SU-DHL-6 (cell line): ENCODE results near the gene KCTD1.

Experiments
- H2AFZ ChIP-seq: fragments of 200-600 bp; sonication (generic); 2 replicates; pipeline ENCODE4 v1.6.1; 2014; ENCODE audit warnings: low read depth, mild to moderate bottlenecking, moderate library complexity, mixed read lengths, antibody characterized with exemption, low read length; ENCODE audit not compliant: severe bottlenecking
- H3F3A ChIP-seq: fragments of 200-600 bp; shearing (Covaris generic); 2 replicates; pipeline ENCODE4 v1.6.0; 2016; ENCODE audit warnings: antibody characterized with exemption, mild to moderate bottlenecking; ENCODE audit not compliant: insufficient read depth
- H3K27ac ChIP-seq: fragments of 200-600 bp; sonication (generic); 2 replicates; pipeline ENCODE4 v1.5.1; 2016; ENCODE audit warnings: low read depth, mild to moderate bottlenecking, low read length, moderate library complexity, mixed read lengths
- H3K27me3 ChIP-seq: fragments of 200-600 bp; sonication (generic), shearing (Covaris generic); 2 replicates; pipeline ENCODE4 v1.6.0; 2014; ENCODE audit warnings: mild to moderate bottlenecking, low read length
- H3K36me3 ChIP-seq: fragments of 200-600 bp; sonication (generic); 2 replicates; pipeline ENCODE4 v1.6.1; 2014; ENCODE audit warnings: mild to moderate bottlenecking, low read length, mixed read lengths
- H3K4me2 ChIP-seq: fragments of 300-600, 200-600 bp; shearing (Covaris generic), sonication (generic); 2 replicates; pipeline ENCODE4 v1.6.0; 2014; ENCODE audit warnings: low read length, low read depth, mild to moderate bottlenecking; ENCODE audit not compliant: poor library complexity, severe bottlenecking
- H3K4me3 ChIP-seq: fragments of 200-600 bp; sonication (generic); 2 replicates; pipeline ENCODE4 v1.5.1; 2014; ENCODE audit warnings: antibody characterized with exemption, low read length, mild to moderate bottlenecking, mixed read lengths; ENCODE audit not compliant: insufficient read depth, poor library complexity, severe bottlenecking
- H3K79me2 ChIP-seq: fragments of 200-600 bp; sonication (generic); 2 replicates; pipeline ENCODE4 v1.6.1; 2014; ENCODE audit warnings: mild to moderate bottlenecking, low read length, moderate library complexity; ENCODE audit not compliant: insufficient read depth
- H3K9ac ChIP-seq: fragments of 200-600 bp; sonication (generic); 2 replicates; pipeline ENCODE4 v1.7.0; 2014; ENCODE audit warnings: mild to moderate bottlenecking, low read length
- H3K9me2 ChIP-seq: fragments of 200-600 bp; sonication (generic); replicated peaks from 2 replicates; pipeline ENCODE4 v1.6.1; 2014; ENCODE audit warnings: low read length; ENCODE audit not compliant: insufficient read depth
- H3K9me3 ChIP-seq: fragments of 200-600 bp; sonication (generic); 2 replicates; pipeline ENCODE4 v1.6.1; 2014; ENCODE audit warnings: low read length, mixed read lengths; ENCODE audit not compliant: insufficient read depth
- H4K20me1 ChIP-seq: fragments of 200-600 bp; sonication (generic); 2 replicates; pipeline ENCODE4 v1.6.1; 2014; ENCODE audit warnings: low read depth, mild to moderate bottlenecking, antibody characterized with exemption, low read length, moderate library complexity, mixed read lengths
- EZH2phosphoT487 ChIP-seq: fragments of 200-600 bp; sonication (generic), shearing (Covaris generic); conservative IDR thresholded peaks from 2 replicates; pipeline ENCODE4 v1.6.1; 2018; ENCODE audit warnings: mild to moderate bottlenecking, antibody characterized with exemption, low read length, moderate library complexity, mixed read lengths
- TF ChIP-seq, protein P1 (sequence below): fragments of 200-600 bp; sonication (generic); IDR thresholded peaks from one replicate; pipeline ENCODE4 v1.5.1; 2017; ENCODE audit warnings: antibody characterized with exemption, mild to moderate bottlenecking, low read length, moderate library complexity; ENCODE audit not compliant: insufficient read depth, poor library complexity, severe bottlenecking

The KCTD1 gene

DNA sequence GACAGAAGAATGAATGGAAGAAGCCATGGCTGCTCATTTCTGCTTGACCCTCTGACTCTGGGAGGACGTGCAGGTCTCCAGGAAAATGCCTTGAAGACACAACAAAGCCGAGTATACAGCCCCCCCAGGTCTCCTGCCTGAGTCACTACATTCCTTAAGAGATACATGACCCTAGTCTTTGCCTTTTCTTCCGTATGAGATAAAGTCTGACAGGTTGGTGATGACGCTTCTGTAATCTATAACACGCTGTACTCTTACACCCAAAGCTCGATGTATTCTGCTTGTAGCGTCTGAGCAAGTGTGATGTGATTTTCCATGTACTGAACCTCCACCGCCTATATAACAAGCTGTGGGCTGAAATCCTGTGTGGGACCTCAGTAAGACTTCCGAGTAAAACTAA, 77.3 kb downstream of the KCTD1 start:
- Histone ChIP-seq H3K9me2 (no peaks in the 10 kb centered on the region), H3K9ac (no peak overlapping the region), H3K4me3 (no peak overlapping the region), H3K27ac (no peak overlapping the region), H3K36me3 (no peaks in the 10 kb centered on the region), H4K20me1 (no peaks in the 10 kb centered on the region), H3K9me3 (no peaks in the 10 kb centered on the region), H2AFZ (no peak overlapping the region), H3F3A (no peaks in the 10 kb centered on the region), H3K79me2 (no peaks in the 10 kb centered on the region), H3K27me3 (no peaks in the 10 kb centered on the region), H3K4me2 (no peak overlapping the region)
- no peak for TF ChIP-seq EZH2phosphoT487
- TF ChIP-seq, protein P1, sequence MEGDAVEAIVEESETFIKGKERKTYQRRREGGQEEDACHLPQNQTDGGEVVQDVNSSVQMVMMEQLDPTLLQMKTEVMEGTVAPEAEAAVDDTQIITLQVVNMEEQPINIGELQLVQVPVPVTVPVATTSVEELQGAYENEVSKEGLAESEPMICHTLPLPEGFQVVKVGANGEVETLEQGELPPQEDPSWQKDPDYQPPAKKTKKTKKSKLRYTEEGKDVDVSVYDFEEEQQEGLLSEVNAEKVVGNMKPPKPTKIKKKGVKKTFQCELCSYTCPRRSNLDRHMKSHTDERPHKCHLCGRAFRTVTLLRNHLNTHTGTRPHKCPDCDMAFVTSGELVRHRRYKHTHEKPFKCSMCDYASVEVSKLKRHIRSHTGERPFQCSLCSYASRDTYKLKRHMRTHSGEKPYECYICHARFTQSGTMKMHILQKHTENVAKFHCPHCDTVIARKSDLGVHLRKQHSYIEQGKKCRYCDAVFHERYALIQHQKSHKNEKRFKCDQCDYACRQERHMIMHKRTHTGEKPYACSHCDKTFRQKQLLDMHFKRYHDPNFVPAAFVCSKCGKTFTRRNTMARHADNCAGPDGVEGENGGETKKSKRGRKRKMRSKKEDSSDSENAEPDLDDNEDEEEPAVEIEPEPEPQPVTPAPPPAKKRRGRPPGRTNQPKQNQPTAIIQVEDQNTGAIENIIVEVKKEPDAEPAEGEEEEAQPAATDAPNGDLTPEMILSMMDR = no peak

DNA sequence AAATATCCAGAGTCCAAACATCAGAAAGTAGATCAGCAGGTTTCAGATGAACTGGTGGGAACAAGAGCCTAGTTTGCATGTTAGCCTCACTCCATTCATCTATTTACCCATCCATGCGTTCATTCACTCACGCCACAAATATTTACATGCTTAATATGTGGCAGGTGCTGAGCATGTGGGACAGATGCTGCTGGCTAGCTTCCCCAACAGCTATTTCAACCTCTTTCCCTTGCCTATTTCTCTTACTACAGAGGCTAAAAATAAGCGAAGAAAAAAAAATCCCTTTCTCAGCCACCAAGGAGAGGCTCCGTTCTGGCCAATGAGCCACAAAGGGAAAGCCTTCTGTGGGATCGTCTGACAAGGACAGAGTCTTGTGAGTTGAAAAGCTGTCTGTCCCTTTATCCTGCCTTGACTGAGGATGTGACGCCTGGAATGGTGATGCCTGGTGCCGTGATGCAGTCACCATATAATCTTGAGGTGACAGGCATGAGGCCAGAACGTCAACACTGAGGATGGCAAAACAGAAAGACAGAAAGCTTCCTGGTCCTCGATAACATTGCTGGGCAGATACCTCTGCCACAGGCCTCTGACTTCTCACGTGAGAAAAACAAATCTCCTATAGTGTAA, 78.2 kb downstream of the KCTD1 start:
- Histone ChIP-seq H3K9ac (no peak overlapping the region), H3K27ac (no peak overlapping the region), H3K9me2 (no peaks in the 10 kb centered on the region), H4K20me1 (no peaks in the 10 kb centered on the region), H3K27me3 (no peaks in the 10 kb centered on the region), H3K4me3 (no peak overlapping the region), H3K36me3 (no peaks in the 10 kb centered on the region), H3K9me3 (no peaks in the 10 kb centered on the region), H3F3A (no peaks in the 10 kb centered on the region), H3K4me2 (peak overlapping the region; percentile 9), H3K79me2 (no peaks in the 10 kb centered on the region), H2AFZ (no peak overlapping the region)
- TF ChIP-seq, protein P1 = no peak
- no peak for TF ChIP-seq EZH2phosphoT487

DNA sequence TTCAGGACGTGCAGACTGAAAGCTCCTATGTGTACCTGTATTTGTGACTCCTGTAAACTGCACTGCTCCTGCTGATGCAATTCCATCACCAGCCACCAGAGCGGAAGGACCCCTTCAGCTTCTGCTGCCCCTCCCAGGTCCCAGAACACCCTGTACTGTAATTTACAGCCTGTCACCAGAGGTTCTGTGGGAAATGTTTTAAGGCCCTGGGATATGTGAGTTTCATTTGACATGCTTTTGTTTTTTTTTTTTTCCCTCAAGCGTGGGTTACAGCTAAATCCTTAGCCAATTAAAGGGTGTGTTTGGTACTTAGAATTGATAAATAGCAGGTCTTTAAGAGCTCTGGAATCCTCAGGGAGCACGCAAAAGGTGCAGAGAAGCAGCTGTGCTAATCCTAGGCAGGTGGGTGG, 79.4 kb downstream of the KCTD1 start:
- Histone ChIP-seq H3K4me3 (no peak overlapping the region), H3K27ac (no peak overlapping the region), H2AFZ (no peak overlapping the region), H3F3A (no peaks in the 10 kb centered on the region), H3K36me3 (no peaks in the 10 kb centered on the region), H3K9me3 (no peaks in the 10 kb centered on the region), H3K9me2 (no peaks in the 10 kb centered on the region), H3K4me2 (no peak overlapping the region), H3K9ac (no peak overlapping the region), H4K20me1 (no peaks in the 10 kb centered on the region), H3K79me2 (no peaks in the 10 kb centered on the region), H3K27me3 (no peaks in the 10 kb centered on the region)
- TF ChIP-seq, protein P1 = no peak
- no peak for TF ChIP-seq EZH2phosphoT487
